ENCODE results near the gene GSE1. TPM values are rescaled to one million over a fixed set of nuclear protein-coding genes. Genes with fewer than 3 reads are reported as not detected.

Gene GSE1
- total and polyA plus RNA-seq, 2 donors from 2014 or later: 9.5 to 92.8 TPM

- Histone ChIP-seq H3K27ac (ENCODE audit: low read depth in 2 of 2, low read length in 2 of 2) (no peak overlapping the region), H3K9ac (ENCODE audit: low read length in 3 of 3) (no peak overlapping the region), H3K9me3 (ENCODE audit: control insufficient read depth in 2 of 3, insufficient read depth in 1 of 3, low read length in 3 of 3) (no peaks in the 10 kb centered on the region), H3K36me3 (ENCODE audit: control insufficient read depth in 2 of 3, insufficient read depth in 3 of 3, low read length in 3 of 3) (no peaks in the 10 kb centered on the region), H3K27me3 (ENCODE audit: control insufficient read depth, insufficient read depth, low read length) (no peaks in the 10 kb centered on the region), H3K4me1 (ENCODE audit: control insufficient read depth in 2 of 3, insufficient read depth in 2 of 3, low read depth in 1 of 3, low read length in 3 of 3) (peaks cover 13 to 40% (median 24%) of the 10 kb centered on the region in 3 donors), H3K4me3 (ENCODE audit: low read length in 3 of 3) (no peak overlapping the region)
- FAIRE-seq (no peak), DNase-seq (peak in 2 of 5 donors; percentile 46 to 89)
- TF ChIP-seq CTCF (IDR thresholded peaks at IDR 0.05; ENCODE audit: borderline replicate concordance, extremely low read depth, insufficient read depth): no peak
- intact Hi-C loops (cut with DNase I): no loop called here
Observed at GRCh38 chr16:85579923-85580580, 33.1 kb upstream of the GSE1 start.

- no peak overlapping the region for H3K4me3 ChIP-seq (ENCODE audit: low read length in 3 of 3)
- no peak overlapping the region for H3K27ac ChIP-seq (ENCODE audit: low read depth in 2 of 2, low read length in 2 of 2)
- DNase-seq (no peak), FAIRE-seq (no peak)
- H3K4me1 ChIP-seq (ENCODE audit: control insufficient read depth in 2 of 3, insufficient read depth in 2 of 3, low read depth in 1 of 3, low read length in 3 of 3): peaks cover 12 to 37% (median 18%) of the 10 kb centered on the region in 3 donors
- no peaks in the 10 kb centered on the region for H3K9me3 ChIP-seq (ENCODE audit: control insufficient read depth in 2 of 3, insufficient read depth in 1 of 3, low read length in 3 of 3)
- no peak overlapping the region for H3K9ac ChIP-seq (ENCODE audit: low read length in 3 of 3)
- intact Hi-C loops (cut with DNase I): no loop called here
- no peaks in the 10 kb centered on the region for H3K36me3 ChIP-seq (ENCODE audit: control insufficient read depth in 2 of 3, insufficient read depth in 3 of 3, low read length in 3 of 3)
- no peaks in the 10 kb centered on the region for H3K27me3 ChIP-seq (ENCODE audit: control insufficient read depth, insufficient read depth, low read length)
- TF ChIP-seq CTCF (IDR thresholded peaks at IDR 0.05; ENCODE audit: borderline replicate concordance, extremely low read depth, insufficient read depth): no peak
Observed at GRCh38 chr16:85580684-85581083, 32.4 kb upstream of the GSE1 start.

GRCh38 chr16:85582229-85582991 is 30.7 kb upstream of the GSE1 start:
- FAIRE-seq: no peak
- Histone ChIP-seq H3K4me1 (ENCODE audit: control insufficient read depth in 2 of 3, insufficient read depth in 2 of 3, low read depth in 1 of 3, low read length in 3 of 3) (peaks cover 7 to 26% (median 14%) of the 10 kb centered on the region in 3 donors), H3K9ac (ENCODE audit: low read length in 3 of 3) (no peak overlapping the region), H3K4me3 (ENCODE audit: low read length in 3 of 3) (peak overlapping the region in 1 of 3 donors; percentile 12), H3K36me3 (ENCODE audit: control insufficient read depth in 2 of 3, insufficient read depth in 3 of 3, low read length in 3 of 3) (no peaks in the 10 kb centered on the region), H3K27me3 (ENCODE audit: control insufficient read depth, insufficient read depth, low read length) (no peaks in the 10 kb centered on the region), H3K9me3 (ENCODE audit: control insufficient read depth in 2 of 3, insufficient read depth in 1 of 3, low read length in 3 of 3) (no peaks in the 10 kb centered on the region), H3K27ac (ENCODE audit: low read depth in 2 of 2, low read length in 2 of 2) (no peak overlapping the region)
- DNase-seq: peak in 4 of 5 donors; percentile 75 to 83 (median 80)
- TF ChIP-seq CTCF (IDR thresholded peaks at IDR 0.05; ENCODE audit: borderline replicate concordance, extremely low read depth, insufficient read depth): no peak
- intact Hi-C loops (cut with DNase I): no loop called here

All from kidney (tissue), 14 donors.